ENCODE measurements around the gene PRG2.
"Not testable (repeated sequence)": the region's sequence is repeated elsewhere in the genome, so short reads cannot be mapped to it uniquely, and the experiment has no call there.

PRG2 gene

GRCh38 chr11:57342702-57343101, 47.7 kb downstream of the PRG2 start:
- DNase-seq = no peak

- DNase-seq = no peak
Measured at GRCh38 chr11:57341250-57341808, 49.1 kb downstream of the PRG2 start.

- DNase-seq = no peak
Measured at GRCh38 chr11:57340039-57340615, 50.3 kb downstream of the PRG2 start.

- no peak for DNase-seq
Measured at GRCh38 chr11:57339328-57339727, 51.1 kb downstream of the PRG2 start.

- no peak for DNase-seq
Measured at GRCh38 chr11:57338142-57338541, 52.3 kb downstream of the PRG2 start, which contains the start of gene P2RX3. Gene P2RX3, plus strand, starts transcription at chr11:57338352. Its CDS starts 199 bp downstream, at chr11:57338551.

GRCh38 chr11:57336856-57337255, 53.6 kb downstream of the PRG2 start:
- DNase-seq = not testable (repeated sequence)

All from inflammatory macrophage treated with lipopolysaccharide for 1 hour (primary cell).